ENCODE measurements around the gene DDX11. TPM values are rescaled to one million over a fixed set of nuclear protein-coding genes. Genes with fewer than 3 reads are reported as not detected.
"Not testable (repeated sequence)": the region's sequence is repeated elsewhere in the genome, so short reads cannot be mapped to it uniquely, and the experiment has no call there.

Gene DDX11
- total and polyA plus RNA-seq, 3 experiments from 2014 or later = 17.2 to 122 (median 119) TPM

DNA sequence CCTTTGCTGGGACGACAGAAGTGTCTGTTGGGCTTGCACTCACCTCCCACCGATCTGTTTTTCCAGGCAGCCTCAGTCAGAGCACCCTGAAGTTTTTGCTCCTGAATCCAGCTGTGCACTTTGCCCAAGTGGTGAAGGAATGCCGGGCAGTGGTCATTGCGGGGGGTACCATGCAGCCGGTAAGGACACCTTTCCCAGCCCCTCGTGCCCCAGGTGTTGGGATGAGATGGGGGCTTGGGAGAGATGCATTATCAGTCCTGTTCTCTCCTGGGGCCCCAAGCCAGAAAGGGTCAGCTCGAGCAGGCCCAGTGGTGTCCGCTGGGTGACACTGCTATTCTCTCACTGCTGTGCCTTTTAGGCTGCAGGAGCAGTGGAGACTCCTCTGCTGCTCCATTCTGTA is 24.2 kb downstream of the DDX11 start:
- H3K4me3 ChIP-seq (ENCODE audit: low read length); POLR2A ChIA-PET; H3K4me1 ChIP-seq (ENCODE audit: insufficient read depth, low read length); H3K4me1 Mint-ChIP-seq; H3K27ac Mint-ChIP-seq; H3K27me3 Mint-ChIP-seq; H3K27me3 ChIP-seq (ENCODE audit: insufficient read depth, low read length, poor library complexity, severe bottlenecking); DNase-seq; CTCF ChIA-PET; H3K9me3 Mint-ChIP-seq; H3K27ac ChIP-seq (ENCODE audit: low read depth, low read length); H3K36me3 ChIP-seq (ENCODE audit: insufficient read depth, low read length); H3K9me3 ChIP-seq (ENCODE audit: low read length); H3K4me3 Mint-ChIP-seq: not testable (repeated sequence)
- peaks cover 2 to 77% (median 3%) of the 10 kb centered on the region in 3 donors for H3K36me3 Mint-ChIP-seq

DNA sequence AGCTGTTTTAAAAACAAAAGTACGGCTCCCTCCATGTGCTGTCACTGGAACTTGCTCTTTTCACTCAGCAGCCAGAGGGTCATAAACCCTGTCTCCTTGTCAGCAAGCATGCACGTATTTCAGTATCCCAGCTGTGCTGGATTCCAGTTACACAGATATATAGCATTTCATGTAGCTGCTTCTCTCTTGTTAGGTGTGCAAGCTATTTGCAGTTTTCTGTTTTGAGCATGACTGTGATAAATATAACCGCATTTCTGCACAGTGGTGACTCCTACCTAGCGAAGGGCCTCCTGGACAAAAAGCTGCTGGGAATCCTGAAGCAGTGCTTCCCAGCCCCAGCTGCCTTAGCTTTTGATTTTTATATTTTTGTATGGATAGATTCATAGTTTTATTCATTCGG is 24.7 kb downstream of the DDX11 start:
- not testable (repeated sequence) for H3K4me3 ChIP-seq (ENCODE audit: low read length); H3K4me3 Mint-ChIP-seq
- H3K36me3 Mint-ChIP-seq = peaks cover 2 to 80% (median 3%) of the 10 kb centered on the region in 3 donors

DNA sequence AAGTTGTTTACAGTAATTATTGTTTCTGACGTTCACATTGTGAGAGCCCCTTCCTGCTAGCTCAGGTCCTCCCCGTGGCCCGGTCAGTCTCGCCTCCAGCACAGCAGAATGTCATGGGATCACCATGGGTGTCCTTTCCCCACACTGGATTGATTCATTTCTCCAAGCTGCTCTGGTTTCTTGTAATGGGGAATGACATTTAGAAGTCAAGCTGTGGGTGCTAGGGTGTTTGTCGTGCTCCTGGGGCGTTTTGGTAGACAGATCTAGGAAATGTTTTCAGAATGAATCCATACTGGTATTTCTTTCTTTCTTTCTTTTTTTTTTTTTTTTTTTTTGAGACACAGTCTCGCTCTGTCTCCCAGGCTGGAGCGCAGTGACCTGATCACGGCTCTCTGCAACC is 25.1 kb downstream of the DDX11 start:
- CTCF ChIA-PET; H3K9me3 ChIP-seq (ENCODE audit: low read length); H3K9me3 Mint-ChIP-seq; DNase-seq; H3K4me1 Mint-ChIP-seq; H3K27me3 Mint-ChIP-seq; H3K4me3 Mint-ChIP-seq; H3K36me3 ChIP-seq (ENCODE audit: insufficient read depth, low read length); H3K4me3 ChIP-seq (ENCODE audit: low read length); H3K4me1 ChIP-seq (ENCODE audit: insufficient read depth, low read length); H3K27me3 ChIP-seq (ENCODE audit: insufficient read depth, low read length, poor library complexity, severe bottlenecking); POLR2A ChIA-PET; H3K27ac ChIP-seq (ENCODE audit: low read depth, low read length): not testable (repeated sequence)
- Mint-ChIP-seq H3K36me3 (peaks cover 2 to 82% (median 3%) of the 10 kb centered on the region in 3 donors), H3K27ac (peak overlapping the region in 1 of 8 donors; percentile 79)

More for the DNA sequence above, 24.7 kb downstream of the DDX11 start:
- H3K27me3 ChIP-seq (ENCODE audit: insufficient read depth, low read length, poor library complexity, severe bottlenecking); H3K36me3 ChIP-seq (ENCODE audit: insufficient read depth, low read length); H3K27me3 Mint-ChIP-seq; H3K9me3 ChIP-seq (ENCODE audit: low read length); H3K9me3 Mint-ChIP-seq; DNase-seq; H3K27ac ChIP-seq (ENCODE audit: low read depth, low read length); H3K27ac Mint-ChIP-seq; H3K4me1 Mint-ChIP-seq; H3K4me1 ChIP-seq (ENCODE audit: insufficient read depth, low read length); POLR2A ChIA-PET; CTCF ChIA-PET: not testable (repeated sequence)

DNA sequence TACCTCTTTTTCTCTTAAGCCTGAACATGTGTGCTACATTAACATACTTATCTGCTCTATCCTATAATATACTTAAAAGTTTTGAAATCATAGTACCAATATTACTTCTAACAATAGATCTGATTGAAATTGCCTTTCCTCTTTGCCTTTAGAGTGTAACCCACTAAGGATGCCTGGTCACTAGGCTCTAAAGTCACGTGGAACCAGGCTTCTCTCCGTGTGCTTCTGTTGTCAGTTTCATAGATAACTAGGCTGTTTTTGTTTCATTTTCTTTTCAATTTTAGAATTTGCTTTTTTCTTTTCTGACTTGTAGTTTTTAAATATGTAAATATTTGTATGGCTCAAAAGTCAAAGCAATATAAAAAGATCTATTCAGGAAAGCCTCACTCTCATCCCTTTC is 25.8 kb downstream of the DDX11 start:
- CTCF ChIA-PET; H3K4me3 ChIP-seq (ENCODE audit: low read length); H3K27me3 Mint-ChIP-seq; H3K4me1 ChIP-seq (ENCODE audit: insufficient read depth, low read length); H3K4me3 Mint-ChIP-seq; H3K9me3 Mint-ChIP-seq; H3K36me3 ChIP-seq (ENCODE audit: insufficient read depth, low read length); DNase-seq; POLR2A ChIA-PET; H3K27ac ChIP-seq (ENCODE audit: low read depth, low read length); H3K27me3 ChIP-seq (ENCODE audit: insufficient read depth, low read length, poor library complexity, severe bottlenecking); H3K9me3 ChIP-seq (ENCODE audit: low read length); H3K27ac Mint-ChIP-seq; H3K4me1 Mint-ChIP-seq: not testable (repeated sequence)
- peaks cover 2 to 84% (median 3%) of the 10 kb centered on the region in 3 donors for H3K36me3 Mint-ChIP-seq

DNA sequence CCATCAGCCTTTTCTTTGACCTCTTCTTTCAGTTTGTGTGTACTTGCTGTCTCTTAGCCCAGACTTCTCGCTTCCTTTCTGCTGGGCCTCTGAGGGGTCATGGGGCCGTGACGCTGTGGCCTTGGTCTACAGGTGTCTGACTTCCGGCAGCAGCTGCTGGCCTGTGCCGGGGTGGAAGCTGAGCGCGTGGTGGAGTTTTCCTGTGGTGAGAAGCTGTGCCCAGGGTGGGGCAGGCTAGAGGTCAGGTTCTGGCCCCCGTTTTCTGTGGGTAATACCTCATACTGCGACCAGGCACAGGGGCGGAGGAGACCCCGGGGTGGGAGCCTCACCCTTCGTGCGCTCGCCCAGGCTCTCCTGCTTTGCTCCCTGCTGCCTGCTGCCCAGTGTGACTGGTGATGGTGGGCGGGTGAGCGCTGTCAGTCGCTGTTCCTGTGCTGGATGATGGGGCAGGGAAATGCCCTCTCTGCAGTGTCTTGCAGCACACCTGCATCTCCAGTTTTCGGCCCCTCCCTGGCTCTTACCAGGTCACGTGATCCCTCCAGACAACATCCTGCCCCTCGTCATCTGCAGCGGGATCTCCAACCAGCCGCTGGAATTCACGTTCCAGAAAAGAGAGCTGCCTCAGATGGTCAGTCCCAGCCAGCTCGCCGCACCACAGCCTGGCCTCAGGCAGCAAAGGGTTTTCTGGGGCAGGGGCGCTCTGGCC is 27.0 kb downstream of the DDX11 start:
- H3K9me3 Mint-ChIP-seq; H3K27ac ChIP-seq (ENCODE audit: low read depth, low read length); DNase-seq; H3K36me3 ChIP-seq (ENCODE audit: insufficient read depth, low read length); H3K9me3 ChIP-seq (ENCODE audit: low read length); H3K4me3 ChIP-seq (ENCODE audit: low read length); H3K27me3 ChIP-seq (ENCODE audit: insufficient read depth, low read length, poor library complexity, severe bottlenecking); H3K4me1 Mint-ChIP-seq; CTCF ChIA-PET; H3K4me1 ChIP-seq (ENCODE audit: insufficient read depth, low read length); H3K4me3 Mint-ChIP-seq; POLR2A ChIA-PET; H3K27me3 Mint-ChIP-seq; H3K27ac Mint-ChIP-seq: not testable (repeated sequence)
- peaks cover 2 to 75% (median 3%) of the 10 kb centered on the region in 3 donors for H3K36me3 Mint-ChIP-seq

DNA sequence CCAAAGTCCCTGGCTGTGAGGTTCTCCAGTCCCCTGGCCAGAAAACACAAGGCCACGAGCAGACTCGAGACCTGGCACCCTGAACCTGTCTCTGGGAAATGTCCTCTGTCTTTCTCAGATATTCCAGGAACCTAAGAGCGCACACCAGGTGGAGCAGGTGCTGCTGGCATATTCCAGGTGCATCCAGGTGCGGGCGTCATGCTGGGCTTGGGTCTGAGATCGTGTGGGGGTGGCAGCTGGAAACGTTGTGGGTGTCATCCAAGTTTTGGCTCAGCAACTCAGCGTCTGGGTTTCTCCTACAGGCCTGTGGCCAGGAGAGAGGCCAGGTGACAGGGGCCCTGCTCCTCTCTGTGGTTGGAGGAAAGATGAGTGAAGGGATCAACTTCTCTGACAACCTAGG is 28.5 kb downstream of the DDX11 start:
- H3K27me3 Mint-ChIP-seq; H3K9me3 Mint-ChIP-seq; H3K4me3 ChIP-seq (ENCODE audit: low read length); POLR2A ChIA-PET; H3K27ac ChIP-seq (ENCODE audit: low read depth, low read length); H3K9me3 ChIP-seq (ENCODE audit: low read length); DNase-seq; H3K4me1 ChIP-seq (ENCODE audit: insufficient read depth, low read length); H3K4me1 Mint-ChIP-seq; H3K27ac Mint-ChIP-seq; H3K36me3 ChIP-seq (ENCODE audit: insufficient read depth, low read length); CTCF ChIA-PET; H3K4me3 Mint-ChIP-seq; H3K27me3 ChIP-seq (ENCODE audit: insufficient read depth, low read length, poor library complexity, severe bottlenecking): not testable (repeated sequence)
- peaks cover 2 to 60% (median 3%) of the 10 kb centered on the region in 3 donors for H3K36me3 Mint-ChIP-seq

DNA sequence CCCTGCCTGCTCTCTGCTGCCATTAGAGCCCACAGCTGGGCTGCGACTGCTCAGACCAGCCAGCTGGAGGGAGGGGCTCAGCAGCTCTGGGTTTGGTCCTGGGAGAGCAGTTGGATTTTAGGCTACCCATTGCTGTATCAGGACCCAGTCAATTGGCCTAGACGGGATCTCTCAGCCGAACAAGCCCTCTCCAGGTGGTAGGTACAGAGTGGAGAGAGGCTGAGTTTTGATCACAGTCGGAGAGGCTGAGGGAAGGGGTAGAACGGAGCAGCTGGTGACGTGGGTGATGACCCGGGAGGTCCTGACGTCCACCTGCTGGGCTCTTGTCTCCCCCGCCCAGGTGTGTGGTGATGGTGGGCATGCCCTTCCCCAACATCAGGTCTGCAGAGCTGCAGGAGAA is 28.9 kb downstream of the DDX11 start:
- H3K4me3 Mint-ChIP-seq; H3K27ac ChIP-seq (ENCODE audit: low read depth, low read length); H3K4me1 Mint-ChIP-seq; H3K4me3 ChIP-seq (ENCODE audit: low read length); H3K9me3 ChIP-seq (ENCODE audit: low read length); CTCF ChIA-PET; DNase-seq; H3K36me3 ChIP-seq (ENCODE audit: insufficient read depth, low read length); H3K27me3 Mint-ChIP-seq; H3K9me3 Mint-ChIP-seq; H3K27me3 ChIP-seq (ENCODE audit: insufficient read depth, low read length, poor library complexity, severe bottlenecking); POLR2A ChIA-PET; H3K4me1 ChIP-seq (ENCODE audit: insufficient read depth, low read length); H3K27ac Mint-ChIP-seq: not testable (repeated sequence)
- H3K36me3 Mint-ChIP-seq = peaks cover 2 to 59% (median 3%) of the 10 kb centered on the region in 3 donors

DNA sequence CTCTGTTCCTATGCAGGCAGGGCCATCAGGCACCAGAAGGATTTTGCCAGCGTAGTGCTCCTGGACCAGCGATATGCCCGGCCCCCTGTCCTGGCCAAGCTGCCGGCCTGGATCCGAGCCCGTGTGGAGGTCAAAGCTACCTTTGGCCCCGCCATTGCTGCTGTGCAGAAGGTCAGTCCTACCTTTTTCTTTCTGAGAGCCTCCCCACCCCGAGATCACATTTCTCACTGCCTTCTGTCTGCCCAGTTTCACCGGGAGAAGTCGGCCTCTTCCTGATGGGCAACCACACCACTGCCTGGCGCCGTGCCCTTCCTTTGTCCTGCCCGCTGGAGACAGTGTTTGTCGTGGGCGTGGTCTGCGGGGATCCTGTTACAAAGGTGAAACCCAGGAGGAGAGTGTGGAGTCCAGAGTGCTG is 29.9 kb downstream of the DDX11 start:
- CTCF ChIA-PET = not testable (repeated sequence)

DNA sequence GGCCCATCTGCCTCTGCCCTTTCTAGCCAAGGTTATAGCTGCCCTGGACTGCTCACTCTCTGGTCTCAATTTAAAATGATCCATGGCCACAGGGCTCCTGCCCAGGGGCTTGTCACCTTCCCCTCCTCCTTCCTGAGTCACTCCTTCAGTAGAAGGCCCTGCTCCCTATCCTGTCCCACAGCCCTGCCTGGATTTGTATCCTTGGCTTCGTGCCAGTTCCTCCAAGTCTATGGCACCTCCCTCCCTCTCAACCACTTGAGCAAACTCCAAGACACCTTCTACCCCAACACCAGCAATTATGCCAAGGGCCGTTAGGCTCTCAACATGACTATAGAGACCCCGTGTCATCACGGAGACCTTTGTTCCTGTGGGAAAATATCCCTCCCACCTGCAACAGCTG is 30.6 kb downstream of the DDX11 start:
- H3K4me3 Mint-ChIP-seq; H3K27ac Mint-ChIP-seq; H3K4me3 ChIP-seq (ENCODE audit: low read length); DNase-seq; H3K27me3 Mint-ChIP-seq; H3K9me3 ChIP-seq (ENCODE audit: low read length); H3K36me3 ChIP-seq (ENCODE audit: insufficient read depth, low read length); POLR2A ChIA-PET; H3K4me1 Mint-ChIP-seq; H3K27me3 ChIP-seq (ENCODE audit: insufficient read depth, low read length, poor library complexity, severe bottlenecking); H3K4me1 ChIP-seq (ENCODE audit: insufficient read depth, low read length); CTCF ChIA-PET; H3K9me3 Mint-ChIP-seq; H3K27ac ChIP-seq (ENCODE audit: low read depth, low read length): not testable (repeated sequence)
- H3K36me3 Mint-ChIP-seq = peaks cover 0 to 47% (median 0%) of the 10 kb centered on the region in 3 donors

More for the DNA sequence above, 29.9 kb downstream of the DDX11 start:
- POLR2A ChIA-PET; DNase-seq; H3K9me3 Mint-ChIP-seq; H3K4me1 ChIP-seq (ENCODE audit: insufficient read depth, low read length); H3K36me3 ChIP-seq (ENCODE audit: insufficient read depth, low read length); H3K27ac Mint-ChIP-seq; H3K27me3 ChIP-seq (ENCODE audit: insufficient read depth, low read length, poor library complexity, severe bottlenecking); H3K27me3 Mint-ChIP-seq; H3K9me3 ChIP-seq (ENCODE audit: low read length); H3K4me3 ChIP-seq (ENCODE audit: low read length); H3K27ac ChIP-seq (ENCODE audit: low read depth, low read length); H3K4me1 Mint-ChIP-seq; H3K4me3 Mint-ChIP-seq: not testable (repeated sequence)
- peaks cover 2 to 50% (median 3%) of the 10 kb centered on the region in 3 donors for H3K36me3 Mint-ChIP-seq

Data from CD8-positive, alpha-beta memory T cell (primary cell).